ENCODE measurements around the gene APEH.

The APEH gene

GRCh38 chr3:49647741-49648140 lies 26.4 kb upstream of the APEH start:
- Mint-ChIP-seq H3K4me1 (peaks cover 46% of the 10 kb centered on the region), H3K27ac (no peak overlapping the region), H3K9me3 (no peaks in the 10 kb centered on the region)

GRCh38 chr3:49648354-49649019 lies 25.7 kb upstream of the APEH start:
- Mint-ChIP-seq H3K4me3 (no peak overlapping the region), H3K9me3 (no peaks in the 10 kb centered on the region)
- no peak for DNase-seq

More at GRCh38 chr3:49647741-49648140, 26.4 kb upstream of the APEH start:
- H3K36me3 Mint-ChIP-seq (ENCODE audit: low read depth) = no peaks in the 10 kb centered on the region
- no peak for TF ChIP-seq CTCF (IDR thresholded peaks at IDR 0.05)
- no peak overlapping the region for H3K4me3 Mint-ChIP-seq
- DNase-seq = no peak
- peaks cover 8% of the 10 kb centered on the region for H3K27me3 Mint-ChIP-seq (ENCODE audit: low read depth, poor library complexity)

GRCh38 chr3:49649576-49649975 lies 24.6 kb upstream of the APEH start:
- H3K9me3 Mint-ChIP-seq = no peaks in the 10 kb centered on the region
- no peak overlapping the region for H3K27ac Mint-ChIP-seq
- no peak for TF ChIP-seq CTCF (IDR thresholded peaks at IDR 0.05)
- peaks cover 3% of the 10 kb centered on the region for H3K27me3 Mint-ChIP-seq (ENCODE audit: low read depth, poor library complexity)
- H3K4me1 Mint-ChIP-seq = peaks cover 61% of the 10 kb centered on the region
- DNase-seq = no peak
- H3K4me3 Mint-ChIP-seq = no peak overlapping the region
- H3K36me3 Mint-ChIP-seq (ENCODE audit: low read depth) = no peaks in the 10 kb centered on the region

More at GRCh38 chr3:49648354-49649019, 25.7 kb upstream of the APEH start:
- Mint-ChIP-seq H3K36me3 (ENCODE audit: low read depth) (no peaks in the 10 kb centered on the region), H3K4me1 (peaks cover 54% of the 10 kb centered on the region), H3K27ac (no peak overlapping the region), H3K27me3 (ENCODE audit: low read depth, poor library complexity) (peaks cover 8% of the 10 kb centered on the region)
- no peak for TF ChIP-seq CTCF (IDR thresholded peaks at IDR 0.05)

- peaks cover 61% of the 10 kb centered on the region for H3K4me1 Mint-ChIP-seq
- no peaks in the 10 kb centered on the region for H3K9me3 Mint-ChIP-seq
- H3K4me3 Mint-ChIP-seq = no peak overlapping the region
- no peaks in the 10 kb centered on the region for H3K27me3 Mint-ChIP-seq (ENCODE audit: low read depth, poor library complexity)
- DNase-seq = no peak
- H3K27ac Mint-ChIP-seq = no peak overlapping the region
- no peak for TF ChIP-seq CTCF (IDR thresholded peaks at IDR 0.05)
- no peaks in the 10 kb centered on the region for H3K36me3 Mint-ChIP-seq (ENCODE audit: low read depth)
These were observed 24.0 kb upstream of the APEH start for GRCh38 chr3:49650177-49650576.

- TF ChIP-seq CTCF (IDR thresholded peaks at IDR 0.05) = no peak
- H3K9me3 Mint-ChIP-seq = no peaks in the 10 kb centered on the region
- no peaks in the 10 kb centered on the region for H3K36me3 Mint-ChIP-seq (ENCODE audit: low read depth)
- peaks cover 61% of the 10 kb centered on the region for H3K4me1 Mint-ChIP-seq
- H3K27me3 Mint-ChIP-seq (ENCODE audit: low read depth, poor library complexity) = no peaks in the 10 kb centered on the region
- no peak overlapping the region for H3K27ac Mint-ChIP-seq
- no peak overlapping the region for H3K4me3 Mint-ChIP-seq
- no peak for DNase-seq
These were observed 23.5 kb upstream of the APEH start for GRCh38 chr3:49650637-49651036.

Data from nephron progenitor cell (in vitro differentiated cells).